HepG2 (cell line): ENCODE results near the gene GRIN3A. TPM values are rescaled to one million over a fixed set of nuclear protein-coding genes. Genes with fewer than 3 reads are reported as not detected.

Source experiments
- BORCS8-MEF2B ChIP-seq: sonication (generic); formaldehyde crosslinking; IDR thresholded peaks from 2 replicates; pipeline ENCODE4 v1.8.0; 2022; ENCODE audit warnings: mild to moderate bottlenecking, missing genetic modification reagents
- CAMTA2 ChIP-seq: sonication (generic); formaldehyde crosslinking; IDR thresholded peaks from 2 replicates; pipeline ENCODE4 v1.4.0; 2020; ENCODE audit warnings: mild to moderate bottlenecking, missing genetic modification reagents, borderline replicate concordance
- EZH2 ChIP-seq: conservative IDR thresholded peaks from 2 replicates; pipeline ENCODE4 v1.6.1; 2012; ENCODE audit warnings: mild to moderate bottlenecking, low read depth, low read length, moderate library complexity
- FOSL2 ChIP-seq: sonication (generic); formaldehyde crosslinking; IDR thresholded peaks from 2 replicates; pipeline ENCODE4 v1.4.0; 2020; ENCODE audit warnings: missing genetic modification reagents
- GATAD2A ChIP-seq: IDR thresholded peaks from 2 replicates; pipeline ENCODE4 v1.6.1; 2016
- HIVEP1 ChIP-seq: sonication (generic); formaldehyde crosslinking; IDR thresholded peaks from 2 replicates; pipeline ENCODE4 v1.4.0; 2020; ENCODE audit warnings: mild to moderate bottlenecking, missing genetic modification reagents
- JUNB ChIP-seq: sonication (generic); formaldehyde crosslinking; IDR thresholded peaks from 2 replicates; pipeline ENCODE4 v1.8.0; 2022; ENCODE audit warnings: missing genetic modification reagents, mild to moderate bottlenecking, borderline replicate concordance
- MEIS1 ChIP-seq: sonication (generic); formaldehyde crosslinking; IDR thresholded peaks from 2 replicates; pipeline ENCODE4 v1.9.0; 2021; ENCODE audit warnings: mild to moderate bottlenecking, missing genetic modification reagents, moderate library complexity, borderline replicate concordance
- MEIS2 ChIP-seq: sonication (generic); formaldehyde crosslinking; IDR thresholded peaks from 2 replicates; pipeline ENCODE4 v1.9.0; 2021; ENCODE audit warnings: mild to moderate bottlenecking, missing genetic modification reagents
- MLX ChIP-seq: IDR thresholded peaks from 2 replicates; pipeline ENCODE4 v1.6.1; 2016
- NFE2 ChIP-seq: sonication (generic); formaldehyde crosslinking; IDR thresholded peaks from 2 replicates; pipeline ENCODE4 v1.4.0; 2020; ENCODE audit warnings: missing genetic modification reagents
- SALL2 ChIP-seq: sonication (generic); formaldehyde crosslinking; IDR thresholded peaks from 2 replicates; pipeline ENCODE4 v1.8.1; 2023; ENCODE audit warnings: mild to moderate bottlenecking, missing genetic modification reagents, inconsistent platforms
- SP1 ChIP-seq, 2 experiments: fragments of 450-650 bp in 1 of 2; sonication (generic) in 1 of 2; formaldehyde crosslinking in 1 of 2; IDR thresholded peaks; 2 replicates each; pipeline versions ENCODE4 v1.4.0 to v1.6.1; 2016 to 2020; ENCODE audit warnings: missing genetic modification reagents in 1 of 2
- TBL1XR1 ChIP-seq: fragments of 150-350 bp; IDR thresholded peaks from 2 replicates; pipeline ENCODE4 v1.6.1; 2014; ENCODE audit warnings: borderline replicate concordance, low read length; ENCODE audit not compliant: partially characterized antibody
- TCF7 ChIP-seq: sonication (generic); IDR thresholded peaks from 2 replicates; pipeline ENCODE4 v1.6.1; 2016; ENCODE audit warnings: antibody characterized with exemption, low read depth
- ZMYM2 ChIP-seq: sonication (generic); formaldehyde crosslinking; IDR thresholded peaks from 2 replicates; pipeline ENCODE4 v1.8.0; 2022; ENCODE audit warnings: mild to moderate bottlenecking, missing genetic modification reagents
- ZNF101 ChIP-seq: sonication (generic); formaldehyde crosslinking; IDR thresholded peaks from 2 replicates; pipeline ENCODE4 v1.4.0; 2020; ENCODE audit warnings: mild to moderate bottlenecking, low read depth, missing genetic modification reagents, borderline replicate concordance
- ZNF124 ChIP-seq: sonication (generic); formaldehyde crosslinking; IDR thresholded peaks from 2 replicates; pipeline ENCODE4 v1.4.0; 2020; ENCODE audit warnings: missing genetic modification reagents
- ZNF136 ChIP-seq: sonication (generic); formaldehyde crosslinking; IDR thresholded peaks from 2 replicates; pipeline ENCODE4 v1.8.1; 2022; ENCODE audit warnings: low read depth, mild to moderate bottlenecking, moderate library complexity, missing genetic modification reagents
- ZNF17 ChIP-seq: sonication (generic); formaldehyde crosslinking; IDR thresholded peaks from 2 replicates; pipeline ENCODE4 v1.5.0; 2020; ENCODE audit warnings: mild to moderate bottlenecking, missing genetic modification reagents
- ZNF230 ChIP-seq: sonication (generic); formaldehyde crosslinking; IDR thresholded peaks from 2 replicates; pipeline ENCODE4 v1.4.0; 2020; ENCODE audit warnings: mild to moderate bottlenecking, missing genetic modification reagents
- ZNF264 ChIP-seq: sonication (generic); formaldehyde crosslinking; IDR thresholded peaks from 2 replicates; pipeline ENCODE4 v1.4.0; 2020; ENCODE audit warnings: missing genetic modification reagents
- ZNF337 ChIP-seq: sonication (generic); formaldehyde crosslinking; IDR thresholded peaks from 2 replicates; pipeline ENCODE4 v1.5.1; 2020; ENCODE audit warnings: missing genetic modification reagents, low read depth, mild to moderate bottlenecking, borderline replicate concordance
- ZNF546 ChIP-seq: sonication (generic); formaldehyde crosslinking; conservative IDR thresholded peaks from 2 replicates; pipeline ENCODE4 v1.8.1; 2023; ENCODE audit warnings: mild to moderate bottlenecking, missing genetic modification reagents
- ZNF580 ChIP-seq: IDR thresholded peaks from 2 replicates; pipeline ENCODE4 v1.6.1; 2016; ENCODE audit warnings: low read depth, borderline replicate concordance
- ZNF7 ChIP-seq: IDR thresholded peaks from 2 replicates; pipeline ENCODE4 v1.6.1; 2016; ENCODE audit warnings: missing biosample characterization, missing genetic modification reagents
- ZNF878 ChIP-seq: sonication (generic); formaldehyde crosslinking; IDR thresholded peaks from 2 replicates; pipeline ENCODE4 v1.8.1; 2023; ENCODE audit warnings: mild to moderate bottlenecking, missing genetic modification reagents, moderate library complexity
- polyA plus RNA-seq, 8 experiments: library from polyadenylated mRNA; depleted of rRNA in 3 of 8; stranded (reverse) in 7 of 8; unstranded in 1 of 8; fragments of >200 nt; fragmentation: Illumina TruSeq in 4 of 8; extraction: Trizol in 4 of 8; gene quantifications; 2 replicates each; pipeline versions ENCODE4 v1.2.1 to v1.2.3, GENCODE V29; 2011 to 2016; ENCODE audit warnings: low read depth in 4 of 8, missing spikeins in 1 of 8, mixed read lengths in 1 of 8; ENCODE audit not compliant: insufficient read depth in 1 of 8
- total RNA-seq, 5 experiments: library from RNA; depleted of rRNA; stranded (reverse); fragments of >200 nt; fragmentation: Illumina TruSeq; extraction: Trizol; gene quantifications; 2 replicates each; pipeline ENCODE4 v1.2.3, GENCODE V29; 2016; ENCODE audit warnings: low read depth in 1 of 5
- TF ChIP-seq, protein P1 (sequence below): sonication (generic); formaldehyde crosslinking; IDR thresholded peaks from 2 replicates; pipeline ENCODE4 v1.5.0; 2020; ENCODE audit warnings: missing genetic modification reagents
- TF ChIP-seq, protein P2 (sequence below): IDR thresholded peaks from 2 replicates; pipeline ENCODE4 v1.6.1; 2016

The GRIN3A gene
- total and polyA plus RNA-seq, 2 of the 13 experiments (the other 11 are each of a cell fraction or from before 2014, with no cell fraction given), result not detected

DNA sequence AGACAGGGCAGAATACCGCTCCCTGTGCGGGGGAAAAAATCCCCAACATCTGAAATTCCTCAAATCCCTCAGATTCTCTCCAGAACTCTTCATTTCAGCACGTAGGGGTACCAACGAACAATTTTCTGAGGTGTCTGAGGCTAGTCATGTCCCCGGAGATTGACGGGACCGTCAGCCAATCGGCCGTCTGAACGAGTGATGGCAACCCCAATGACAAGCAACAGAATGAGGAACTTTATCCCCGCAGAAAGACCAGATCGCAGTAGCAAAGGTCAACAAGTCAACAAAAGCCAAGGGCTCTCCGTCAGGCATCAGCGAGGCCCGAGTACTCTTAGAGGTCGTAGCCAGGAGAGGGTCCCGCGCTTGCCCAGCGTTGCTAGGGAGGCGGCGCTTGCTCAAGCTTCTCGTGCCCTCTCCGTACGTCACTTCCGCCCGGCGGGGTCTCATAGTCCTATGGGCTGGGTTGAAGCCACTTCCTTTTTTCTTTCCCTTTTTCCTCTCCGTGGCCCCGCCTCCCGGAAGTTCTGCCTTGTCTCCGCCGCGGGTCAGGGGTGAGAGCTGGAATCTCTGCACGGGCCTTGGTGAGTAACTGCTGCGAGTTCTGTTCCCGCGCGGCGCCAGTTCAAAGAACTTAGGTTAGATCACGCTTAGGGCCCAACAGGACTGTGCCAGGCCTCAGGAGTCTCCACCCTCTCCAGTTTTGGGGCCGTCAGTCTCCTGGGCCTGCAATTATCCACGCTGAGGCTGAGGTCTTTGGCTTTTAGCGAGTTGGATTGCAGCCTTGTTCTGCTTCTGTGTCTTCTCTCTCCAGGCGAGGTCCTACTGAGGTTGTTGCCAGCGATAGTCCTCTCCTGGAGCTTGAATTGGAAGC is 204.9 kb downstream of the GRIN3A start, which contains the start of gene RNF20 (continued):
- TF ChIP-seq ZNF264 (CRISPR knock-in tag) (no peak), ZNF101 (no peak), ZNF337 (CRISPR knock-in tag) (no peak), GATAD2A (CRISPR knock-in tag) (peak; percentile 61), JUNB (CRISPR knock-in tag) (no peak), MEIS2 (no peak; the same call in 1 of the 2 replicates), TCF7 (peak; percentile 30; the same call in 1 of the 2 replicates), EZH2 (no peak), SP1 (IDR thresholded peaks at IDR 0.05) (no peak), SP1 (CRISPR knock-in tag; IDR thresholded peaks at IDR 0.05) (peak; percentile 35; the same call in 1 of the 2 replicates), ZNF546 (CRISPR knock-in tag) (no peak), ZNF17 (no peak), MEIS1 (CRISPR knock-in tag) (0 out of 2 replicates have a peak, but pooled peaks have one; percentile 34), SALL2 (CRISPR knock-in tag) (no peak; the same call in 1 of the 2 replicates), CAMTA2 (CRISPR knock-in tag) (no peak), TBL1XR1 (no peak), NFE2 (CRISPR knock-in tag) (no peak), ZNF580 (CRISPR knock-in tag) (no peak; the same call in 1 of the 2 replicates), ZNF878 (CRISPR knock-in tag) (peak; percentile 55; the same call in 1 of the 2 replicates), ZNF136 (no peak), ZNF230 (CRISPR knock-in tag) (peak; percentile 96), HIVEP1 (no peak), FOSL2 (CRISPR knock-in tag) (peak; percentile 38), MLX (CRISPR knock-in tag) (no peak), ZMYM2 (CRISPR knock-in tag) (0 out of 2 replicates have a peak, but pooled peaks have one; percentile 33), ZNF7 (CRISPR knock-in tag) (no peak), ZNF124 (CRISPR knock-in tag) (no peak; the same call in 1 of the 2 replicates), BORCS8-MEF2B (peak; percentile 57; the same call in 1 of the 2 replicates)
- TF ChIP-seq, protein P1, sequence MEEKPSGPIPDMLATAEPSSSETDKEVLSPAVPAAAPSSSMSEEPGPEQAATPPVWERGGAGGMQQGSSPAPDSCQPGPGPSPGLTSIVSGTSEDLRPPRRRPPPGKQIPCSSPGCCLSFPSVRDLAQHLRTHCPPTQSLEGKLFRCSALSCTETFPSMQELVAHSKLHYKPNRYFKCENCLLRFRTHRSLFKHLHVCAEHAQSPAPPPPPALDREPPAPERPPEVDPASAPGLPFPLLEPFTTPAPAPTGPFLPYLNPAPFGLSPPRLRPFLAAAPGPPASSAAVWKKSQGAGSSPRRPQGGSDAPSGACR, result no peak
- TF ChIP-seq, protein P2, sequence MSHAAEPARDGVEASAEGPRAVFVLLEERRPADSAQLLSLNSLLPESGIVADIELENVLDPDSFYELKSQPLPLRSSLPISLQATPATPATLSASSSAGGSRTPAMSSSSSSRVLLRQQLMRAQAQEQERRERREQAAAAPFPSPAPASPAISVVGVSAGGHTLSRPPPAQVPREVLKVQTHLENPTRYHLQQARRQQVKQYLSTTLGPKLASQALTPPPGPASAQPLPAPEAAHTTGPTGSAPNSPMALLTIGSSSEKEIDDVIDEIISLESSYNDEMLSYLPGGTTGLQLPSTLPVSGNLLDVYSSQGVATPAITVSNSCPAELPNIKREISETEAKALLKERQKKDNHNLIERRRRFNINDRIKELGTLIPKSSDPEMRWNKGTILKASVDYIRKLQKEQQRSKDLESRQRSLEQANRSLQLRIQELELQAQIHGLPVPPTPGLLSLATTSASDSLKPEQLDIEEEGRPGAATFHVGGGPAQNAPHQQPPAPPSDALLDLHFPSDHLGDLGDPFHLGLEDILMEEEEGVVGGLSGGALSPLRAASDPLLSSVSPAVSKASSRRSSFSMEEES (CRISPR knock-in tag), result 0 out of 2 replicates have a peak, but pooled peaks have one; percentile 29
